SU-DHL-6 (cell line): Measurements from ENCODE around the gene DOCK1.

Source experiments
- EZH2phosphoT487 ChIP-seq: fragments of 200-600 bp; sonication (generic), shearing (Covaris generic); conservative IDR thresholded peaks from 2 replicates; pipeline ENCODE4 v1.6.1; 2018; ENCODE audit warnings: mild to moderate bottlenecking, antibody characterized with exemption, low read length, moderate library complexity, mixed read lengths
- TF ChIP-seq, protein P1 (sequence below): fragments of 200-600 bp; sonication (generic); IDR thresholded peaks from one replicate; pipeline ENCODE4 v1.5.1; 2017; ENCODE audit warnings: antibody characterized with exemption, mild to moderate bottlenecking, low read length, moderate library complexity; ENCODE audit not compliant: insufficient read depth, poor library complexity, severe bottlenecking

DNA sequence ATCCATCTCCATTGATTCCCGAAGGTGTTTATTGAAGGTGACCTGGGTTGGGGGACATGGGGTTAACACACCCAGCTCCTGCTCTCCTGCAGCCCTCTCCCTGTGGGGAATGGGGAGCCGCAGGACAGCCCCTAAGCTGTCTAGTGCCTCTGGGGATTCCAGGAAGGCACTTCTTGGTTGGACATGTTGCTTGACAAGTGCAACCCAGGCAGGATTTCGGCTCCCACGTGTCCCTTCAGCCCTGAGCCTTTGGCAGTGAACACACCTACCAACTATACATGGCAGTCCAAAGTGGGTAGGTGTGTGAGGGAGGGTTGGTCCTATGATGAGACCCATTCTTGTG, 43.9 kb downstream of the DOCK1 start:
- TF ChIP-seq, protein P1, sequence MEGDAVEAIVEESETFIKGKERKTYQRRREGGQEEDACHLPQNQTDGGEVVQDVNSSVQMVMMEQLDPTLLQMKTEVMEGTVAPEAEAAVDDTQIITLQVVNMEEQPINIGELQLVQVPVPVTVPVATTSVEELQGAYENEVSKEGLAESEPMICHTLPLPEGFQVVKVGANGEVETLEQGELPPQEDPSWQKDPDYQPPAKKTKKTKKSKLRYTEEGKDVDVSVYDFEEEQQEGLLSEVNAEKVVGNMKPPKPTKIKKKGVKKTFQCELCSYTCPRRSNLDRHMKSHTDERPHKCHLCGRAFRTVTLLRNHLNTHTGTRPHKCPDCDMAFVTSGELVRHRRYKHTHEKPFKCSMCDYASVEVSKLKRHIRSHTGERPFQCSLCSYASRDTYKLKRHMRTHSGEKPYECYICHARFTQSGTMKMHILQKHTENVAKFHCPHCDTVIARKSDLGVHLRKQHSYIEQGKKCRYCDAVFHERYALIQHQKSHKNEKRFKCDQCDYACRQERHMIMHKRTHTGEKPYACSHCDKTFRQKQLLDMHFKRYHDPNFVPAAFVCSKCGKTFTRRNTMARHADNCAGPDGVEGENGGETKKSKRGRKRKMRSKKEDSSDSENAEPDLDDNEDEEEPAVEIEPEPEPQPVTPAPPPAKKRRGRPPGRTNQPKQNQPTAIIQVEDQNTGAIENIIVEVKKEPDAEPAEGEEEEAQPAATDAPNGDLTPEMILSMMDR, result no peak
- no peak for TF ChIP-seq EZH2phosphoT487
